ENCODE data around the gene CA11. TPM values are rescaled to one million over a fixed set of nuclear protein-coding genes. Genes with fewer than 3 reads are reported as not detected.
A peak's percentile ranks its signal among the peaks of the same experiment; 100 is the strongest.

CA11 gene
- total RNA-seq, 1 donor from 2014 or later: 7.8 TPM

DNA sequence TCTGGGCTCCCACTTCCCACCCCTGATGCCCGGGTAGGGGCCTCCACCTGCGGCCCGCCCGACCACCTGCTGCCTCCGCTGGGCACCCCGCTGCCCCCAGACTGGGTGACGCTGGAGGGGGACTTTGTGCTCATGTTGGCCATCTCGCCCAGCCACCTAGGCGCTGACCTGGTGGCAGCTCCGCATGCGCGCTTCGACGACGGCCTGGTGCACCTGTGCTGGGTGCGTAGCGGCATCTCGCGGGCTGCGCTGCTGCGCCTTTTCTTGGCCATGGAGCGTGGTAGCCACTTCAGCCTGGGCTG, 16.7 kb downstream of the CA11 start:
- TF ChIP-seq, protein P1, sequence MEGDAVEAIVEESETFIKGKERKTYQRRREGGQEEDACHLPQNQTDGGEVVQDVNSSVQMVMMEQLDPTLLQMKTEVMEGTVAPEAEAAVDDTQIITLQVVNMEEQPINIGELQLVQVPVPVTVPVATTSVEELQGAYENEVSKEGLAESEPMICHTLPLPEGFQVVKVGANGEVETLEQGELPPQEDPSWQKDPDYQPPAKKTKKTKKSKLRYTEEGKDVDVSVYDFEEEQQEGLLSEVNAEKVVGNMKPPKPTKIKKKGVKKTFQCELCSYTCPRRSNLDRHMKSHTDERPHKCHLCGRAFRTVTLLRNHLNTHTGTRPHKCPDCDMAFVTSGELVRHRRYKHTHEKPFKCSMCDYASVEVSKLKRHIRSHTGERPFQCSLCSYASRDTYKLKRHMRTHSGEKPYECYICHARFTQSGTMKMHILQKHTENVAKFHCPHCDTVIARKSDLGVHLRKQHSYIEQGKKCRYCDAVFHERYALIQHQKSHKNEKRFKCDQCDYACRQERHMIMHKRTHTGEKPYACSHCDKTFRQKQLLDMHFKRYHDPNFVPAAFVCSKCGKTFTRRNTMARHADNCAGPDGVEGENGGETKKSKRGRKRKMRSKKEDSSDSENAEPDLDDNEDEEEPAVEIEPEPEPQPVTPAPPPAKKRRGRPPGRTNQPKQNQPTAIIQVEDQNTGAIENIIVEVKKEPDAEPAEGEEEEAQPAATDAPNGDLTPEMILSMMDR (IDR thresholded peaks at IDR 0.05; ENCODE audit: partially characterized antibody, unreplicated experiment): no peak
- peaks cover 14% of the 10 kb centered on the region for H3K4me1 Mint-ChIP-seq (ENCODE audit: low read depth, unreplicated experiment)
- peaks cover 3% of the 10 kb centered on the region for H3K27me3 Mint-ChIP-seq (ENCODE audit: unreplicated experiment)
- H3K27ac Mint-ChIP-seq (ENCODE audit: unreplicated experiment): no peak overlapping the region
- no peak overlapping the region for H3K4me3 Mint-ChIP-seq (ENCODE audit: unreplicated experiment)
- peaks cover 9% of the 10 kb centered on the region for H3K9me3 Mint-ChIP-seq (ENCODE audit: unreplicated experiment)
- H3K36me3 Mint-ChIP-seq (ENCODE audit: unreplicated experiment): no peaks in the 10 kb centered on the region
- DNase-seq: no peak

DNA sequence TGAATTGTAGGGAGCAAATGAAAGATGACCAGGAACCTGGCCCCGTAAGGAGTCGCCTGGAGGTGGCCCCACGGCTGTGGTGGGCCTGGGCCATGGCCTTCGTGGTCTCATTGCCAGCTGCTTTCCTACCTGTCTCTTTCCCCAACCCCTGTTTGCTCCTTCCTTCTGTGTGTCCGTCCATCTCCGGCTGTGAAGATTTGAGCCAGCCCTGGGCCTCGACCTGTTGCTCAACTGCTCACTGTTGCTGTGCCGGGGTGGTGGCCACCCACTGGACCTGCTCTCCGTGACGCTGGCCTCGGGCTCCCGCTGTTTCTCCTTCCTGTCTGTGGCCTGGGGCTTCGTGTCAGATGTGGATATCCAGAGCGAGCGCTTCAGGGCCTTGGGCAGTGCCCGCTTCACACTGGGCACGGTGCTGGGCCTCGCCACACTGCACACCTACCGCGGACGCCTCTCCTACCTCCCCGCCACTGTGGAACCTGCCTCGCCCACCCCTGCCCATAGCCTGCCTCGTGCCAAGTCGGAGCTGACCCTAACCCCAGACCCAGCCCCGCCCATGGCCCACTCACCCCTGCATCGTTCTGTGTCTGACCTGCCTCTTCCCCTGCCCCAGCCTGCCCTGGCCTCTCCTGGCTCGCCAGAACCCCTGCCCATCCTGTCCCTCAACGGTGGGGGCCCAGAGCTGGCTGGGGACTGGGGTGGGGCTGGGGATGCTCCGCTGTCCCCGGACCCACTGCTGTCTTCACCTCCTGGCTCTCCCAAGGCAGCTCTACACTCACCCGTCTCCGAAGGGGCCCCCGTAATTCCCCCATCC, 17.3 kb downstream of the CA11 start:
- H3K9me3 Mint-ChIP-seq (ENCODE audit: unreplicated experiment): peaks cover 11% of the 10 kb centered on the region
- DNase-seq: peak; percentile 28
- H3K4me1 Mint-ChIP-seq (ENCODE audit: low read depth, unreplicated experiment): peaks cover 16% of the 10 kb centered on the region
- H3K27ac Mint-ChIP-seq (ENCODE audit: unreplicated experiment): no peak overlapping the region
- H3K36me3 Mint-ChIP-seq (ENCODE audit: unreplicated experiment): no peaks in the 10 kb centered on the region
- H3K4me3 Mint-ChIP-seq (ENCODE audit: unreplicated experiment): peak overlapping the region; percentile 32
- H3K27me3 Mint-ChIP-seq (ENCODE audit: unreplicated experiment): peaks cover 5% of the 10 kb centered on the region
- TF ChIP-seq, protein P1 (IDR thresholded peaks at IDR 0.05; ENCODE audit: partially characterized antibody, unreplicated experiment): no peak

DNA sequence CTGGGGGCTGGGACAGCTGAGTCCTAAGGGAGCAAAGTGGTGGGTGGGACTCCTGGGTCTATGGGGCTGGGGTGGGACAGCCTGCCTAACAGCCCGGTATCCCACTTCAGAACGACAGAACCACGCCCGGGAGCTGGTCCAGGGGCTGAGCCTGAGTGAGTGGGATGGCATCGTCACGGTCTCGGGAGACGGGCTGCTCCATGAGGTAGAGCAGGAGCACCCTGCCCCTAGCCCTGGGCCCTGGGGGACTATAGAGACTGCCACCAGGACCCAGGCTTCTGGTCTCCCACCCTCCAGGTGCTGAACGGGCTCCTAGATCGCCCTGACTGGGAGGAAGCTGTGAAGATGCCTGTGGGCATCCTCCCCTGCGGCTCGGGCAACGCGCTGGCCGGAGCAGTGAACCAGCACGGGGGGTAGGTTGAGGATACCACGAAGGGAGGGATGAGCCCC, 18.1 kb downstream of the CA11 start:
- peaks cover 14% of the 10 kb centered on the region for H3K9me3 Mint-ChIP-seq (ENCODE audit: unreplicated experiment)
- no peak overlapping the region for H3K27ac Mint-ChIP-seq (ENCODE audit: unreplicated experiment)
- H3K4me1 Mint-ChIP-seq (ENCODE audit: low read depth, unreplicated experiment): peaks cover 18% of the 10 kb centered on the region
- TF ChIP-seq, protein P1 (IDR thresholded peaks at IDR 0.05; ENCODE audit: partially characterized antibody, unreplicated experiment): no peak
- H3K27me3 Mint-ChIP-seq (ENCODE audit: unreplicated experiment): peaks cover 8% of the 10 kb centered on the region
- H3K36me3 Mint-ChIP-seq (ENCODE audit: unreplicated experiment): no peaks in the 10 kb centered on the region
- H3K4me3 Mint-ChIP-seq (ENCODE audit: unreplicated experiment): no peak overlapping the region
- DNase-seq: no peak

DNA sequence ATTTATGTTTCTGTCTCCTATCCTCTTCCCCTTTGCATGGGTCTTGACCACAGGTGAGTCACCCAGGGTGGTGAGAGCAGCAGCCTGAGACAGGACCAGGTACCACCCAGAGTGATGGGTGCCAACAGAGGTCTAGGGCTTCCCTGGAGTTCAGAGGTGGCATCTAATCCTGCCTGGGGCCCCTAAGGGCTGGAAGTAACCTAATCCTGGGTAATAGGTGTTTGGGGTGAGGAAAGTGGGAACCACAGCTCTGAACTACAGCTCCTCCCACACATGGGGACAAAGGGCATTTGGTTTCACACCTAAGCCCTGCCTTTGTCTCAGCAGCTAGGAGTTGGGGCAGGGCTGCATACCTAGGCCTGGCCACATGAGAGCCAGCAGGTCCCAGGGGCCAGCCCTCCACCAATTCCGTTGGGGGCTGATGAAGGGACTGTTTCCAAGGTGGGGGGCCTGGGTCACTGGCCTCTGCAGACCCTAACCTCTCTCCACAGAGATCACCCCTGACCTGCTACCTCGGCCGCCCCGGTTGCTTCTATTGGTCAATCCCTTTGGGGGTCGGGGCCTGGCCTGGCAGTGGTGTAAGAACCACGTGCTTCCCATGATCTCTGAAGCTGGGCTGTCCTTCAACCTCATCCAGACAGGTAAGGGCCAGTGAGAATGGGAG, 18.7 kb downstream of the CA11 start:
- Mint-ChIP-seq H3K9me3 (ENCODE audit: unreplicated experiment) (peaks cover 14% of the 10 kb centered on the region), H3K27ac (ENCODE audit: unreplicated experiment) (no peak overlapping the region), H3K27me3 (ENCODE audit: unreplicated experiment) (peaks cover 10% of the 10 kb centered on the region), H3K36me3 (ENCODE audit: unreplicated experiment) (no peaks in the 10 kb centered on the region), H3K4me3 (ENCODE audit: unreplicated experiment) (peak overlapping the region; percentile 20), H3K4me1 (ENCODE audit: low read depth, unreplicated experiment) (peaks cover 21% of the 10 kb centered on the region)
- TF ChIP-seq, protein P1 (IDR thresholded peaks at IDR 0.05; ENCODE audit: partially characterized antibody, unreplicated experiment): no peak
- no peak for DNase-seq

DNA sequence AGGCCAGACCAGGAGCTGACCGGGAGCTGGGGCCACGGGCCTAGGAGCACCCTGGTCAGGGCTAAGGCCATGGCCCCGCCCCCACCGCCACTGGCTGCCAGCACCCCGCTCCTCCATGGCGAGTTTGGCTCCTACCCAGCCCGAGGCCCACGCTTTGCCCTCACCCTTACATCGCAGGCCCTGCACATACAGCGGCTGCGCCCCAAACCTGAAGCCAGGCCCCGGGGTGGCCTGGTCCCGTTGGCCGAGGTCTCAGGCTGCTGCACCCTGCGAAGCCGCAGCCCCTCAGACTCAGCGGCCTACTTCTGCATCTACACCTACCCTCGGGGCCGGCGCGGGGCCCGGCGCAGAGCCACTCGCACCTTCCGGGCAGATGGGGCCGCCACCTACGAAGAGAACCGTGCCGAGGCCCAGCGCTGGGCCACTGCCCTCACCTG, 20.1 kb downstream of the CA11 start:
- H3K36me3 Mint-ChIP-seq (ENCODE audit: unreplicated experiment): no peaks in the 10 kb centered on the region
- no peak for DNase-seq
- H3K27me3 Mint-ChIP-seq (ENCODE audit: unreplicated experiment): peaks cover 12% of the 10 kb centered on the region
- H3K27ac Mint-ChIP-seq (ENCODE audit: unreplicated experiment): no peak overlapping the region
- peak overlapping the region; percentile 98 for H3K4me3 Mint-ChIP-seq (ENCODE audit: unreplicated experiment)
- peaks cover 27% of the 10 kb centered on the region for H3K4me1 Mint-ChIP-seq (ENCODE audit: low read depth, unreplicated experiment)
- H3K9me3 Mint-ChIP-seq (ENCODE audit: unreplicated experiment): peaks cover 13% of the 10 kb centered on the region
- TF ChIP-seq, protein P1 (IDR thresholded peaks at IDR 0.05; ENCODE audit: partially characterized antibody, unreplicated experiment): no peak

Data from glutamatergic neuron (in vitro differentiated cells).